ENCODE data around the gene TMEM245. TPM values are rescaled to one million over a fixed set of nuclear protein-coding genes. Genes with fewer than 3 reads are reported as not detected.
"Not testable (repeated sequence)": the region's sequence is repeated elsewhere in the genome, so short reads cannot be mapped to it uniquely, and the experiment has no call there.

TMEM245 gene
- total RNA-seq, 2 donors from 2014 or later = 23.9 to 26.7 TPM

DNA sequence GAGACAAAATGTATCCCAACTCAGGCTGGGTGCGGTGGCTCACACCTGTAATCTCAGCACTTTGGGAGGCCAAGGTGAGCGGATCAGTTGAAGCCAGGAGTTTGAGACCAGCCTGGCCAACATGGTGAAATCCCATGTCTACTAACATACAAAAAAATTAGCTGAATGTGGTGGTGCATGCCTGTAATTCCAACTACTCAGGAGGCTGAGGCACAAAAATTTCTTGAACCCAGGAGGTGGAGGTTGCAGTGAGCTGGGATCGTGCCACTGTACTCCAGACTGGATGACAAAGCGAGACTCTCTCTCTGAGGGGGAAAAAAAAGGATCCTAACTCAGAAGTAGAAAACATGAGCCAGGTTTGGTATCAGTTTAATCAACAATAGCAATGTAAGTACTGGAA is 66.6 kb downstream of the TMEM245 start:
- not testable (repeated sequence) for H3K27me3 Mint-ChIP-seq; H3K4me3 Mint-ChIP-seq; DNase-seq (ENCODE audit: low spot score); H3K27ac Mint-ChIP-seq; H3K9me3 Mint-ChIP-seq; ATAC-seq; H3K4me1 Mint-ChIP-seq (ENCODE audit: low read depth in 2 of 2)
- peaks cover 23% of the 10 kb centered on the region for H3K36me3 Mint-ChIP-seq

DNA sequence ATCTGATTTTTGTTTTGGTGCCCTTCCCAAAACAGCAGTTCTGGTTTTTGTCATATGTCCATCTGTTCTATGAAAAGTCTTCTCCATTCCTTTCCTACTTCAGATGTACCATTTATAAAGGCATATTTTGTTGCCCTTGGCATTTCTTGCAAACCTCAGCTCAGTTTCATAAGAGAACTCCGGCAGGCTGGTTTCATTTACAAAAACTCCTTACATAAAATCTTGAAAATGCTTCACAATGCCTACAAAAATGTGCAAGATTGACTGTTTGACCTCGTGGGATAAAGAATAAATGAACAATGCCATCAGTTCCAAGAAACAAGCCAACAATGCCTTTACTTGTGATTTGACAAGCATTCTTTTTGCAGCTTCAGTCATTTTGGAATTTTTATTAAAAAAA is 67.3 kb downstream of the TMEM245 start:
- ATAC-seq (no peak), DNase-seq (ENCODE audit: low spot score) (no peak)
- Mint-ChIP-seq H3K9me3 (no peaks in the 10 kb centered on the region), H3K27me3 (no peaks in the 10 kb centered on the region), H3K4me3 (no peak overlapping the region), H3K36me3 (peaks cover 27% of the 10 kb centered on the region), H3K4me1 (ENCODE audit: low read depth in 2 of 2) (no peaks in the 10 kb centered on the region), H3K27ac (no peak overlapping the region)

DNA sequence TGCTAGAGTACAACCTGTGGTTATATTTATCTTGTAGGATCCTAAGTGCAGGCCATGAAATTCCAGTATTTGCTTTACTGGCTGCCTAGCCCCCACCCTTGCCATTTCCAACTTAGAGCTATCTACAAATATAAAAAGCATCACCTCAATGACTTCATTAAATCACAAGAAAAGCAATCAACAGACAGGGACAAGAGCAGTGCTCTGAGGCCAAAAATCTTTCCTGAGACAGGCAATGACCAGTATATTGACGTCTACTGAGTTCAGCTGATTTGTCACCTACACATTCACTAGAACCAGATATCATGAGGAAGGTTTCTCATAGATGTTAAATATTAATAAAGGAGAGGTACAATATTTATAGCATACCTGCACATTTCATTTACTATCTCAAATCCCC is 68.0 kb downstream of the TMEM245 start:
- H3K4me1 Mint-ChIP-seq (ENCODE audit: low read depth in 2 of 2) = no peaks in the 10 kb centered on the region
- no peak overlapping the region for H3K4me3 Mint-ChIP-seq
- H3K27me3 Mint-ChIP-seq = no peaks in the 10 kb centered on the region
- DNase-seq (ENCODE audit: low spot score) (no peak), ATAC-seq (no peak)
- peaks cover 31% of the 10 kb centered on the region for H3K36me3 Mint-ChIP-seq
- no peaks in the 10 kb centered on the region for H3K9me3 Mint-ChIP-seq
- no peak overlapping the region for H3K27ac Mint-ChIP-seq

DNA sequence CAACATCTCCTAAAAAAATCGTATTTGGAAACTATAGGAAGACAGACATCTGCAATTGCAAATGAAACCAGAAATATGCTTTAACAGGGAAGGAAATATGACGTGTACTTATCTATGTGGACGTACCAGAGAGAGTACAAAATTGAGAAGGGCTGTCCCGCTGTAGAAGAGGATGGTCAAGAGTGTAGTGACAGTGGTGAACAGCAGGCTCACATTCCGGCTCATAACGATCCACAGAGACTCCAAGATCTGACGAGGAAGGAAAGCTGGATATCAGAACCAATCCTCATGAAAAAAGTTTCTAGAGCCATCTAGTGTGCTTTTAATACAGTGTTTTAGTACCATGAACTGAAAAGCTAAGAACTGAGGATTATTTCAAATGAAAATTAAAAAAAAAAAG is 69.3 kb downstream of the TMEM245 start:
- no peak for ATAC-seq
- Mint-ChIP-seq H3K36me3 (peaks cover 25% of the 10 kb centered on the region), H3K27ac (no peak overlapping the region), H3K4me3 (no peak overlapping the region), H3K27me3 (no peaks in the 10 kb centered on the region), H3K4me1 (ENCODE audit: low read depth in 2 of 2) (no peaks in the 10 kb centered on the region), H3K9me3 (no peaks in the 10 kb centered on the region)
- no peak for DNase-seq (ENCODE audit: low spot score)

DNA sequence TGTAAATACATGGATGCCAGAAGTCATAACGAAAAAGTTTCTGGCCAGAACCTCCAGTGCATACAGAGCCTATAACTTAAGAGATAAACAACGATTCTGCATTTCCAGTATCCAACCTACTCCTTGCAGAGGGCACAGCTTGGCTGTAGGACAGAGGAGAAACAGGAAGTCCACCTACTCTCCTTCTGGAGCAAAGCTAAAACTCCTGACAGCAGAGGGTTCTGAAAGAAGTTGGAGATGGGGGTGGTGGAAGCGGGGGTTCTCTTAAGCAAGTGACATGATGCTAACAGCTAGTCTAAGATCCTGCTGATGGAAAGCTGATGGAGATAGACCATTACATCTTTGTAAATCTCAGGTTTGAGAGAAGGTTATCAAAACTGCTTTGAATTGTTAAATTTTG is 70.9 kb downstream of the TMEM245 start:
- no peak for ATAC-seq
- DNase-seq (ENCODE audit: low spot score) = no peak
- no peaks in the 10 kb centered on the region for H3K9me3 Mint-ChIP-seq
- H3K27ac Mint-ChIP-seq = no peak overlapping the region
- H3K4me1 Mint-ChIP-seq (ENCODE audit: low read depth in 2 of 2) = no peaks in the 10 kb centered on the region
- H3K27me3 Mint-ChIP-seq = no peaks in the 10 kb centered on the region
- H3K36me3 Mint-ChIP-seq = peaks cover 26% of the 10 kb centered on the region
- no peak overlapping the region for H3K4me3 Mint-ChIP-seq

DNA sequence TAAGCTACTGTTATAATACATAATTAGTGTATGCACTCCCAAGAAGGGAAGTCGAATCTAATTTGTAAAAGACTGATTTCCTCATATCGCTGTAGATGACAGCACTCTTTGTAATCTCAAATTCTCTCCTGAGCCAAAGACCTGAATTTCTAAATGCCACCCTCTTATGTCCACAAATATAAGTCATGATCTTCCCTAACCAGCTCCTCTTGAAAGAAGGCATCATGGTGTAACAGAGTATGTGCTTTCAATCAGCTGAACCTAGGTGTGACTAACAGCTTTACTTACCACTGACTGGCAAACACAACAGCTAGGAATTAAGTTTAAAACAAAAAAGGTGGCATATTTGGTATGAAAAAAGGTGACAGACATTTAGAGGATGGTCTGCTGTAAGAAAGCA is 72.5 kb downstream of the TMEM245 start:
- no peak for ATAC-seq
- Mint-ChIP-seq H3K36me3 (peaks cover 38% of the 10 kb centered on the region), H3K27ac (no peak overlapping the region), H3K9me3 (no peaks in the 10 kb centered on the region), H3K27me3 (no peaks in the 10 kb centered on the region), H3K4me3 (no peak overlapping the region), H3K4me1 (ENCODE audit: low read depth in 2 of 2) (no peaks in the 10 kb centered on the region)
- DNase-seq (ENCODE audit: low spot score) = no peak

DNA sequence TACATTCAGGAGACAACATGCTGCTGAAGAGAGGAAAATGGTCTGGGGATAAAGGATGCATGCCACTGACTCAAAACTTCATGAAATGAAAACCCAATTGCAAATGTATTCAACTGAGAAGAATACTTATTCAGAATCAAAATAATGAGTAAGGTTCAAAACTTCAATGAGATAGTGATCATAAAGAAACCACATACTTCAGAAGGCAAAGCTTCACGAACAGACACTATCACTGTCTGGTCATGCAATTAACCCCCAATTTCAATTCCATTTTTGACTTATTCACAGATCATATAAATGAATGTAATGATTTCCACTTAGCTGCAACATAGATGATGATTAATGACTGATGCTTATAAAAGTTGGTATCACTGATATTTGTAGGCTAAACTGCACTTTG is 73.4 kb downstream of the TMEM245 start:
- Mint-ChIP-seq H3K36me3 (peaks cover 38% of the 10 kb centered on the region), H3K4me1 (ENCODE audit: low read depth in 2 of 2) (no peaks in the 10 kb centered on the region), H3K4me3 (no peak overlapping the region), H3K27me3 (no peaks in the 10 kb centered on the region), H3K27ac (no peak overlapping the region), H3K9me3 (no peaks in the 10 kb centered on the region)
- DNase-seq (ENCODE audit: low spot score) (no peak), ATAC-seq (no peak)

DNA sequence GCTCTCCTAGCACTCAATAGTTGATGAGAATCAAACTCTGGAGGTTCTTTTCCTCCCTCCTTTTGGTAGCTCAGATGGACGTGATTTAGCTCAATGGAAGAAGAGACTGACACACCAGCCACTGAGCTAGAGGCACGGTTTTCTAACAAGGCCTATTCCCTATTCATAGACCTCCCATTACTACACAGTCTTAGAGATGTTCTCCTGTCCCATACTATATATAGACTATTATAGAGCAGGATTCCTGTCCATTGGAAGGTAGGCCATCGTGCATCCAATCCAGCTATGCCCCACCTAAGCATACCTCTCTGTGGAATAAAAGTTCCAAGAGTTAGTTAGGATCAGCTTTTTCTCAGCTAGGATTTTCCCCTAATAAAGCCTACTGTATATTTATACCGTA is 76.2 kb downstream of the TMEM245 start:
- no peaks in the 10 kb centered on the region for H3K4me1 Mint-ChIP-seq (ENCODE audit: low read depth in 2 of 2)
- no peak for ATAC-seq
- no peaks in the 10 kb centered on the region for H3K9me3 Mint-ChIP-seq

DNA sequence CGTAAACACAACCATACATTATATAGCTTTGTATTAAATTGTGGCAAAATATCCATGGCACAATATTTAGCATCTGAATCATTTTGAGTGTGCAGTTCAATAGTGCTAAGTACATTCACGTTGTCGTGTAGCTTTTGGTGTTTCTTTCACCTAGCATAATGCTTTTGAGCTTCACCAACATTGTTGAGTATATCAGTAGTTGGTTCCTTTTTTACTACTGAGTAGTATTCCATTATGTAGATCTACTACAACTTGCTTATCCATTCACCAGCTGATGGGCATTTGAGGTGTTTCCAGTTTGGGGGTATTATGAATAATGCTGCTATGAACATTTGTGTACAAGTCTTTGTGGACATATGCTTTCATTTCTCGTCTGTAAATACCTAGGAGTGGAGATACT is 79.2 kb downstream of the TMEM245 start:
- Mint-ChIP-seq H3K4me1 (ENCODE audit: low read depth in 2 of 2) (peaks cover 0 to 2% of the 10 kb centered on the region in 2 donors), H3K36me3 (peaks cover 23% of the 10 kb centered on the region), H3K27ac (no peak overlapping the region), H3K27me3 (no peaks in the 10 kb centered on the region), H3K9me3 (no peaks in the 10 kb centered on the region), H3K4me3 (no peak overlapping the region)
- ATAC-seq (no peak), DNase-seq (ENCODE audit: low spot score) (no peak)

More for the DNA sequence above, 76.2 kb downstream of the TMEM245 start:
- no peaks in the 10 kb centered on the region for H3K27me3 Mint-ChIP-seq
- no peak overlapping the region for H3K27ac Mint-ChIP-seq
- H3K4me3 Mint-ChIP-seq = no peak overlapping the region
- DNase-seq (ENCODE audit: low spot score) = no peak
- H3K36me3 Mint-ChIP-seq = peaks cover 29% of the 10 kb centered on the region

DNA sequence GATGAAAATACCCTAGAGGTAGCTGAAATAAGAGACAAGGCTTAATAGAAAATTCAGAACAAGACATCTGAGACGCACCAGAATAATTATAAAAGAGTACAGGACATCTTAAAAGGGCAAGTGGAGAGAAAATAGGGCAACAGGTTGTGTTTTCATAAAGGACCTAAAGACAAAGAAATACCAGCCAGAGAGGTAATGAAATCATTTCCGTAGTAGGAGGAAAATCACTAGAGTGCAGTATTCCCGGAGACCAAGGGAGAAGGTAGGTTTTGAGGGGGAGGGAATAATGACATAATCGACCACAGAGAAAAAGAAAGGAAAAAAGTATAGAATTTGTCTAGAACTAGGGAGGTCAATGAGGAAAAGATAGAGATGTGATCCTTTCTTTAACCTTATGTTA is 80.2 kb downstream of the TMEM245 start:
- H3K9me3 Mint-ChIP-seq = no peaks in the 10 kb centered on the region
- H3K4me3 Mint-ChIP-seq = no peak overlapping the region
- no peak for DNase-seq (ENCODE audit: low spot score)
- H3K4me1 Mint-ChIP-seq (ENCODE audit: low read depth in 2 of 2) = peaks cover 0 to 2% of the 10 kb centered on the region in 2 donors
- no peak for ATAC-seq
- H3K27ac Mint-ChIP-seq = no peak overlapping the region
- peaks cover 23% of the 10 kb centered on the region for H3K36me3 Mint-ChIP-seq
- no peaks in the 10 kb centered on the region for H3K27me3 Mint-ChIP-seq

DNA sequence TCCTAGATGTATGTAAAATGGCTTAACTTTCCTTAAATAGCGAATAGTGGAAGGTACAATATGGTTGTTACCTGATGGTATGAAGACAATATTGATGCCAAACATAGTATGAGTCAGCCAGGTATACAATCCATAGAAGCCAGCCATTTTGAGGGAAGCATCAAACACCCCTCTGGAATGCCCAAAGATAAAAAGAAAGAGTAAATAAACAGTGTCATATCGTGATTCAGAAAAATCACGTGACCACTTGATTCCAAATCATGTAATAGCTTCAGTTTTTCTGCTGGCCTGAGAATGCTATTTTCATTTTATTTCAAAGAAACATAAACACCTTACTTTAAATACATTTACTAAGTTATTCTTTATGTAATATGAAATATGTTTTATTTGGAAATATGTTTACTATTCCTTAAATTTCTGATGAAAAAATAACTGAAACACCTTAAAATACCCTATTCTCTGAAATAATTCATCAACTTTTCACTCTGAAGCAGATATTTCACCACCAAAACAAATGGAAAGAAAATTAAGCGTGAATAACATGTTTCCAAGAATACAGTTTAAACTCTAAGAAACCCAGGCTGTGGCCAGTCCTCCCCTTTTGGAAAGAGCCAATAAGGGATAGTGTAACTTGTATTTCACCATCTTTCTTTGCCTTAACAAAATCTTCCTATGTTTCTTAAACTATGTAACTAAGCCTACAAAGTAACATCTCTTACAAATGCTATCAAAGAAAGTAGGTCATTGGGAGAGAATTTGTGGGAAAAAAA is 81.6 kb downstream of the TMEM245 start:
- Mint-ChIP-seq H3K27me3 (no peaks in the 10 kb centered on the region), H3K36me3 (peaks cover 11% of the 10 kb centered on the region), H3K4me1 (ENCODE audit: low read depth in 2 of 2) (peaks cover 0 to 2% of the 10 kb centered on the region in 2 donors), H3K4me3 (no peak overlapping the region), H3K9me3 (no peaks in the 10 kb centered on the region), H3K27ac (no peak overlapping the region)
- no peak for ATAC-seq
- no peak for DNase-seq (ENCODE audit: low spot score)

DNA sequence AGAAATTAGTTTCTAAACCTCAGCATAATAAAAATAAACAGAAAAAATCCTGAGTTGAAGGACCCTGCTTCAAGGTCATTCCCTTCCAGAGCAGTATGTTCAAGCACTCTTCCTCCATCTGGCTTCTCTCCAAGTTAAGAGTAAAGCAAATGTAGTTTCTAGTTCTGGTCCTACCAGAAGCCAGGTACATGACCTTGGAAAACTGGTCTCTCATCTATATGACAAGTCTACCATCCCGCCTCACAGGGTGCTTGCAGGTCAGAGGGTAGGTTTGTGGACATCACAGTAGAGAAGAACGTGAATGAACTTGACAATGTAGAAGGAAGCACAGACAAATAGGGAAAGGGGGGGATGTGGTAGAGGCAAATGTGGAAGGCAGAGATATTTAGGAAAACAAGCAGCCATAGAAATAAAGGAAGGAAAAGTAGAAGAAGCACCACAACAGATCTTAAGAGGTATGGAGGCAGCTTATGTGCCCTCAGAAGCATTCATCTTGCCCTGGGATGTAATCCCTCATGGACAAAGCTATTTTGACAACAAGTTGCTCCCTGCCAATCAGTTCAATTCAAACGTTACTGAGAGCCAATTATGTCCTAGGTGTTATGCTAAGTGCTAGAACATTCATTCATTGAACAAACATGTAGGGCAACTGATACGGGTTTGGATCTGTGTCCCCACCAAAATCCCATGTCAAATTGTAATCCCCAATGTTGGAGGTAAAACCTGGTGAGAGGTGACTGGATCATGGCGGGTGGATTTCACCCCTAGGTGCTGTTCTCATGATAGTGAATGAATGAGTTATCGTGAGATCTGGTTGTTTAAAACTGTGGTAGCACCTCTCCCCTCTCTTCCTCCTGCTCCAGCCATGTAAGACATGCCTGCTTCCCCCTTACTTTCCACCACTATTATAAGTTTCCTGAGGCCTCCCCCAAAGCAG is 82.7 kb downstream of the TMEM245 start:
- peaks cover 6% of the 10 kb centered on the region for H3K36me3 Mint-ChIP-seq
- no peak for ATAC-seq
- peak overlapping the region in 1 of 2 donors; percentile 2 for H3K27ac Mint-ChIP-seq

DNA sequence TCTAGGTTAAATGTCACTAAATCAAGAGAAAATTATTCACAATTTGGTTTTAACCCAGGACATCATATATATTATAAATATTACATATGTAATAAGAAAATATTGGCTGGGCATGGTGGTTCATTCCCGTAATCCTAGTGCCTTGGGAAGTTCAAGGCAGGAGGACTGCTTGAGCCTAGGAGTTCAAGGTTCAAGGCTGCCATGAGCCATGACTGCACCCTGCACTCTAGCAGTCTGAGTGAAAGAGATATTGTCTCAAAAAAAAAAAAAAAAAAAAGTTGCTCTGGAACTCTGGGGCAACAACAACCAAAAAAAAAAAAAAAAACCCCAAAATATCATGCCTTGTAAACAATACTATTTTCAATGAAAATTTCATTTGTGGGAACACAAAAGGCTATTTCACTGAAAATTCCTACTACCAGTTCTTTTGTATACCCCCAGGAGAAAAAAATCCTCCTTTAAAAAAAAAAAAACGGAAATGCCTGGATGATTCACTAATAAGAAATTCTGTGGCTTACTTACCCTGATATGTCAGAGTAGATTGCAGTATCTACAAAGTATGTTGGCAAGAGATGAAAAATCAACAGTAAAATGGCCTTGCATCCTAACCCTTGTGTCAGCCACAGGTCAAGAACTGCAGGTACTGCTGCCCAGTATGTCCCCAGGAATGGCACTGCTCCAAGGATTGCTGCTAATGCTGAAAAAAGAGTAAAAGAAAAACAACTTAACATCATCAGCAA is 83.9 kb downstream of the TMEM245 start:
- ATAC-seq = no peak
- Mint-ChIP-seq H3K9me3 (no peaks in the 10 kb centered on the region), H3K4me1 (ENCODE audit: low read depth in 2 of 2) (peaks cover 0 to 2% of the 10 kb centered on the region in 2 donors), H3K27ac (no peak overlapping the region), H3K36me3 (peaks cover 6% of the 10 kb centered on the region), H3K27me3 (no peaks in the 10 kb centered on the region), H3K4me3 (no peak overlapping the region)
- no peak for DNase-seq (ENCODE audit: low spot score)

More for the DNA sequence above, 82.7 kb downstream of the TMEM245 start:
- Mint-ChIP-seq H3K4me1 (ENCODE audit: low read depth in 2 of 2) (peaks cover 0 to 2% of the 10 kb centered on the region in 2 donors), H3K27me3 (no peaks in the 10 kb centered on the region), H3K4me3 (no peak overlapping the region), H3K9me3 (no peaks in the 10 kb centered on the region)
- no peak for DNase-seq (ENCODE audit: low spot score)
